Hepatocyte (in vitro differentiated cells): ENCODE data around the gene PPP1R7. TPM values are rescaled to one million over a fixed set of nuclear protein-coding genes. Genes with fewer than 3 reads are reported as not detected.

Experiments used
- DNase-seq: peaks from one replicate; pipeline ENCODE4 v3.0.0-alpha.2; 2016; ENCODE audit warnings: low spot score
- H2AFZ ChIP-seq: fragments of 200-600 bp; sonication (generic); 2 replicates; pipeline ENCODE4 v1.6.0; 2016; ENCODE audit warnings: antibody characterized with exemption, mild to moderate bottlenecking
- H3K27ac ChIP-seq: fragments of 200-600 bp; sonication (generic); 2 replicates; pipeline ENCODE4 v1.5.1; 2016; ENCODE audit warnings: mild to moderate bottlenecking
- H3K27me3 ChIP-seq: fragments of 200-600 bp; sonication (generic); 2 replicates; pipeline ENCODE4 v1.6.1; 2016
- H3K36me3 ChIP-seq: fragments of 200-600 bp; sonication (generic); replicated peaks from 2 replicates; pipeline ENCODE4 v1.5.1; 2016; ENCODE audit warnings: low read depth; ENCODE audit not compliant: insufficient read depth
- H3K4me1 ChIP-seq: fragments of 200-600 bp; sonication (generic); 2 replicates; pipeline ENCODE4 v1.5.1; 2016; ENCODE audit warnings: mild to moderate bottlenecking, moderate library complexity; ENCODE audit not compliant: insufficient read depth
- H3K4me2 ChIP-seq: fragments of 200-600 bp; sonication (generic); 2 replicates; pipeline ENCODE4 v1.6.0; 2016
- H3K4me3 ChIP-seq: fragments of 200-600 bp; sonication (generic); 2 replicates; pipeline ENCODE4 v1.5.1; 2016; ENCODE audit warnings: mild to moderate bottlenecking
- H3K79me2 ChIP-seq: fragments of 200-600 bp; sonication (generic); 2 replicates; pipeline ENCODE4 v1.6.0; 2017; ENCODE audit warnings: mild to moderate bottlenecking
- H3K9me2 ChIP-seq: fragments of 200-600 bp; sonication (generic); replicated peaks from 2 replicates; pipeline ENCODE4 v1.6.0; 2017; ENCODE audit warnings: mild to moderate bottlenecking; ENCODE audit not compliant: insufficient read depth
- H3K9me3 ChIP-seq: fragments of 200-600 bp; sonication (generic); 2 replicates; pipeline ENCODE4 v1.5.1; 2016; ENCODE audit warnings: low read depth, mild to moderate bottlenecking
- H4K20me1 ChIP-seq: fragments of 200-600 bp; sonication (generic); 2 replicates; pipeline ENCODE4 v1.6.0; 2016; ENCODE audit warnings: mild to moderate bottlenecking; ENCODE audit not compliant: insufficient read depth, poor library complexity, severe bottlenecking
- CTCF ChIP-seq: fragments of 200-600 bp; sonication (generic); IDR thresholded peaks from 2 replicates; pipeline ENCODE4 v1.5.1; 2016; ENCODE audit warnings: antibody characterized with exemption, mild to moderate bottlenecking; ENCODE audit not compliant: poor library complexity
- EZH2 ChIP-seq: fragments of 200-600 bp; sonication (generic); IDR thresholded peaks from 2 replicates; pipeline ENCODE4 v1.6.1; 2016; ENCODE audit warnings: antibody characterized with exemption, mild to moderate bottlenecking, borderline replicate concordance
- EZH2phosphoT487 ChIP-seq: fragments of 200-600 bp; sonication (generic); IDR thresholded peaks from one replicate; pipeline ENCODE4 v1.6.1; 2018; ENCODE audit warnings: antibody characterized with exemption, mild to moderate bottlenecking, low read depth, moderate library complexity; ENCODE audit not compliant: unreplicated experiment, severe bottlenecking
- WGBS: methylation state at CpG from one replicate; pipeline ENCODE4 v1.1.6; 2016; ENCODE audit warnings: low lambda C conversion rate; ENCODE audit errors: missing lambda C conversion rate; 5-methylcytosine and 5-hydroxymethylcytosine counted together
- polyA plus RNA-seq: library from polyadenylated mRNA; unstranded; fragments of >200 nt; fragmentation: Nextera tagmentation; extraction: Ambion mirVana; gene quantifications from 2 replicates; pipeline ENCODE4 v1.2.1, GENCODE V29; 2016
- total RNA-seq: library from RNA; depleted of rRNA; stranded (reverse); fragments of >200 nt; gene quantifications from 2 replicates; pipeline ENCODE4 v1.2.3, GENCODE V29; 2014

PPP1R7 gene
- total and polyA plus RNA-seq, 2 experiments from 2014 or later: 46.7 to 84.9 TPM

GRCh38 chr2:241182531-241183133 lies 32.4 kb downstream of the PPP1R7 start:
- Histone ChIP-seq H3K4me1 (no peaks in the 10 kb centered on the region), H2AFZ (no peak overlapping the region), H3K27ac (no peak overlapping the region), H3K9me3 (no peaks in the 10 kb centered on the region), H3K27me3 (no peaks in the 10 kb centered on the region), H3K9me2 (no peaks in the 10 kb centered on the region), H3K79me2 (no peaks in the 10 kb centered on the region), H4K20me1 (no peaks in the 10 kb centered on the region), H3K36me3 (no peaks in the 10 kb centered on the region), H3K4me3 (no peak overlapping the region), H3K4me2 (no peak overlapping the region)
- no peak for TF ChIP-seq EZH2
- no peak for TF ChIP-seq EZH2phosphoT487
- TF ChIP-seq CTCF: no peak
- no peak for DNase-seq
- 96% methylated on average over 28 of the region's 28 CpGs for WGBS

- Histone ChIP-seq H3K4me2 (no peak overlapping the region), H2AFZ (no peak overlapping the region), H3K9me2 (no peaks in the 10 kb centered on the region), H3K4me1 (peaks cover 3% of the 10 kb centered on the region), H3K27ac (no peak overlapping the region), H3K79me2 (no peaks in the 10 kb centered on the region), H3K4me3 (no peak overlapping the region), H3K36me3 (no peaks in the 10 kb centered on the region), H4K20me1 (no peaks in the 10 kb centered on the region), H3K9me3 (no peaks in the 10 kb centered on the region), H3K27me3 (no peaks in the 10 kb centered on the region)
- 93% methylated on average over 9 of the region's 9 CpGs for WGBS
- no peak for DNase-seq
- no peak for TF ChIP-seq EZH2
- no peak for TF ChIP-seq EZH2phosphoT487
- TF ChIP-seq CTCF: no peak
Observed at GRCh38 chr2:241183221-241183620, 33.0 kb downstream of the PPP1R7 start.

GRCh38 chr2:241184901-241185300 lies 34.6 kb downstream of the PPP1R7 start:
- Histone ChIP-seq H3K27ac (no peak overlapping the region), H3K79me2 (no peaks in the 10 kb centered on the region)
- no peak for TF ChIP-seq EZH2
- TF ChIP-seq EZH2phosphoT487: no peak
- no peak for TF ChIP-seq CTCF

More at GRCh38 chr2:241184901-241185300, 34.6 kb downstream of the PPP1R7 start:
- Histone ChIP-seq H3K36me3 (no peaks in the 10 kb centered on the region), H3K27me3 (no peaks in the 10 kb centered on the region), H2AFZ (no peak overlapping the region), H3K4me2 (no peak overlapping the region), H3K9me3 (no peaks in the 10 kb centered on the region), H3K4me1 (peaks cover 4% of the 10 kb centered on the region), H4K20me1 (no peaks in the 10 kb centered on the region), H3K9me2 (no peaks in the 10 kb centered on the region), H3K4me3 (no peak overlapping the region)
- DNase-seq: no peak
- 78% methylated on average over 9 of the region's 9 CpGs for whole genome bisulfite sequencing
